Liver (tissue), 3 donors: ENCODE results near the gene ARIH2.

Experiments used
- RAD21 ChIP-seq, 2 donors: IDR thresholded peaks; 2 replicates each; pipeline ENCODE4 v1.6.1; 2016; ENCODE audit warnings: antibody characterized with exemption in 2 of 2, mild to moderate bottlenecking in 2 of 2
- SP1 ChIP-seq: IDR thresholded peaks from 2 replicates; pipeline ENCODE4 v1.6.1; 2018; ENCODE audit warnings: antibody characterized with exemption, mild to moderate bottlenecking
- TAF1 ChIP-seq: conservative IDR thresholded peaks from 2 replicates; pipeline ENCODE4 v1.6.1; 2016; ENCODE audit warnings: antibody characterized with exemption, mild to moderate bottlenecking
- YY1 ChIP-seq: IDR thresholded peaks from 2 replicates; pipeline ENCODE4 v1.6.1; 2016; ENCODE audit warnings: antibody characterized with exemption, mild to moderate bottlenecking
- ZBTB33 ChIP-seq: IDR thresholded peaks from 2 replicates; pipeline ENCODE4 v1.6.1; 2016; ENCODE audit warnings: antibody characterized with exemption
- TF ChIP-seq, protein P1 (sequence below): fragments of 150-350 bp; IDR thresholded peaks from 2 replicates; pipeline ENCODE4 v1.5.1; 2017; ENCODE audit warnings: improper control_type of control experiment, low read depth, low read length; ENCODE audit not compliant: missing input control
- donor health status: healthy.
- donor health status: healthy.

- no peak for TF ChIP-seq YY1
- TF ChIP-seq, protein P1, sequence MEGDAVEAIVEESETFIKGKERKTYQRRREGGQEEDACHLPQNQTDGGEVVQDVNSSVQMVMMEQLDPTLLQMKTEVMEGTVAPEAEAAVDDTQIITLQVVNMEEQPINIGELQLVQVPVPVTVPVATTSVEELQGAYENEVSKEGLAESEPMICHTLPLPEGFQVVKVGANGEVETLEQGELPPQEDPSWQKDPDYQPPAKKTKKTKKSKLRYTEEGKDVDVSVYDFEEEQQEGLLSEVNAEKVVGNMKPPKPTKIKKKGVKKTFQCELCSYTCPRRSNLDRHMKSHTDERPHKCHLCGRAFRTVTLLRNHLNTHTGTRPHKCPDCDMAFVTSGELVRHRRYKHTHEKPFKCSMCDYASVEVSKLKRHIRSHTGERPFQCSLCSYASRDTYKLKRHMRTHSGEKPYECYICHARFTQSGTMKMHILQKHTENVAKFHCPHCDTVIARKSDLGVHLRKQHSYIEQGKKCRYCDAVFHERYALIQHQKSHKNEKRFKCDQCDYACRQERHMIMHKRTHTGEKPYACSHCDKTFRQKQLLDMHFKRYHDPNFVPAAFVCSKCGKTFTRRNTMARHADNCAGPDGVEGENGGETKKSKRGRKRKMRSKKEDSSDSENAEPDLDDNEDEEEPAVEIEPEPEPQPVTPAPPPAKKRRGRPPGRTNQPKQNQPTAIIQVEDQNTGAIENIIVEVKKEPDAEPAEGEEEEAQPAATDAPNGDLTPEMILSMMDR, result no peak
- no peak for TF ChIP-seq TAF1
- TF ChIP-seq ZBTB33, result no peak
- no peak for TF ChIP-seq RAD21 (IDR thresholded peaks at IDR 0.05)
- no peak for TF ChIP-seq SP1
Observed at GRCh38 chr3:48879307-48879993, 39.2 kb upstream of the ARIH2 start.
